ENCODE measurements around the gene ATF4.

Gene ATF4

DNA sequence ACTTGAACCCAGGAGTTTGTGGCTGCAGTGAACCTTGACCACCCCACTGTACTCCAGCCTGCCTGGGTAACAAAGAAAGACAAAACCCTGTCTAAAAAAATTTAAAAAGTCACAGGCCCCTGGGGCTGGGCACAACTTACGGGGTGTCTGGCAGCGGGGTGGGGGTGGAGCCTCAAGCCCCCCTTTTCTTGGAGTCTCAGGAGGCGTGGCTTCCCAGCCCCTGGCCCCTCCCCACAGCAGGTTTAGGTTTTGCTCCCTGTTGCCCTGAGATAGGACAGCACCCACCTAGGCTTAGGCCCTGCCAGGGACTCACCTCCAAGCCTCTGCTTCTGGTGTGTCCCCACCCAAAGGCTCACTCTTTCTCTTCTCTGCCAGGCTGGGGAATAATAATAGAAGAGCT is 41.1 kb upstream of the ATF4 start:
- H3K4me1 Mint-ChIP-seq: peaks cover 13% of the 10 kb centered on the region
- no peak overlapping the region for H3K27ac Mint-ChIP-seq
- DNase-seq: no peak
- H3K4me3 Mint-ChIP-seq: no peak overlapping the region
- H3K27me3 Mint-ChIP-seq (ENCODE audit: low read depth, poor library complexity): peaks cover 3% of the 10 kb centered on the region
- H3K36me3 Mint-ChIP-seq (ENCODE audit: low read depth): no peaks in the 10 kb centered on the region
- no peaks in the 10 kb centered on the region for H3K9me3 Mint-ChIP-seq
- TF ChIP-seq, protein P1, sequence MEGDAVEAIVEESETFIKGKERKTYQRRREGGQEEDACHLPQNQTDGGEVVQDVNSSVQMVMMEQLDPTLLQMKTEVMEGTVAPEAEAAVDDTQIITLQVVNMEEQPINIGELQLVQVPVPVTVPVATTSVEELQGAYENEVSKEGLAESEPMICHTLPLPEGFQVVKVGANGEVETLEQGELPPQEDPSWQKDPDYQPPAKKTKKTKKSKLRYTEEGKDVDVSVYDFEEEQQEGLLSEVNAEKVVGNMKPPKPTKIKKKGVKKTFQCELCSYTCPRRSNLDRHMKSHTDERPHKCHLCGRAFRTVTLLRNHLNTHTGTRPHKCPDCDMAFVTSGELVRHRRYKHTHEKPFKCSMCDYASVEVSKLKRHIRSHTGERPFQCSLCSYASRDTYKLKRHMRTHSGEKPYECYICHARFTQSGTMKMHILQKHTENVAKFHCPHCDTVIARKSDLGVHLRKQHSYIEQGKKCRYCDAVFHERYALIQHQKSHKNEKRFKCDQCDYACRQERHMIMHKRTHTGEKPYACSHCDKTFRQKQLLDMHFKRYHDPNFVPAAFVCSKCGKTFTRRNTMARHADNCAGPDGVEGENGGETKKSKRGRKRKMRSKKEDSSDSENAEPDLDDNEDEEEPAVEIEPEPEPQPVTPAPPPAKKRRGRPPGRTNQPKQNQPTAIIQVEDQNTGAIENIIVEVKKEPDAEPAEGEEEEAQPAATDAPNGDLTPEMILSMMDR (IDR thresholded peaks at IDR 0.05): no peak

DNA sequence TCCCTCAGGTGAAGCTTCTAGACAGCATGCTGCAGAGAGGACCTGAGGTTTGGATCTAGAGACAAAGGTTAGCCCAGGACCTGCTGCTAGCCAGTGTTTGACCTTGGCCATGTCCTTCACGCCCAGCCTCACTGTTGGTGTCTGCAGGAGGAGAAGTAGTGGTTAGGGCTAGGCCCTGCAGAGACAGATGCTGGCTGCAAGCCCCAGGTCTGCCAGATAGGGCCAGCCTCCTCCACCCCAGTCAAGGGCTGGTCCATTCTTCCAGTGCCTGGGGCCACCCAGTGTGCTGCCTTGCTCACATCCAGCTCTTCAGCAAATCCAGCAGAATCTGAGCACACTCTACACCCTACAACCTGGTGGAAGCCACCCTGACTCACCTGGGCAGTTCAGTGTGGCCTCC is 39.8 kb upstream of the ATF4 start:
- peaks cover 3% of the 10 kb centered on the region for H3K27me3 Mint-ChIP-seq (ENCODE audit: low read depth, poor library complexity)
- H3K27ac Mint-ChIP-seq: no peak overlapping the region
- no peak overlapping the region for H3K4me3 Mint-ChIP-seq
- TF ChIP-seq, protein P1 (IDR thresholded peaks at IDR 0.05): no peak
- H3K4me1 Mint-ChIP-seq: peaks cover 9% of the 10 kb centered on the region
- H3K9me3 Mint-ChIP-seq: no peaks in the 10 kb centered on the region
- no peaks in the 10 kb centered on the region for H3K36me3 Mint-ChIP-seq (ENCODE audit: low read depth)
- DNase-seq: no peak

DNA sequence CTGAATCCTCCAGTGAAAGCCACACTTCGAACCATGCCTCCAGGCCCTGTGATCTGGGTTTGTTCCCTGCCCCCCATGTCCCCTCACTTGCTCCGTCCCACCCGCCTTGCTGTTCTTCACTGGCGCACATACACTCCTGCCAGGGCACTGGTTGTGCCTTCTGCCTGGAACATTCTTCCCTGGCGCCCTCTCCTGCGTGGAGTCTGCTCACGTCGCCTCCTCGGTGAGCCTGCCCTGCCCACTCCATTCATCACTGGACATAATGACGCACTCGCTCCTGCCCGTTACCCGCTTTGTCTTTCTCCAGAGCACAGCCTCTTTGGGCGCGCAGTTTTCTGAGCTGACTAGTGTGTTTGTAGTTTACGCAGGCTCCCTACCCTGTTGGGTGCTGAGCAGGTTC is 39.3 kb upstream of the ATF4 start:
- Mint-ChIP-seq H3K27ac (peak overlapping the region; percentile 26), H3K4me1 (peaks cover 4% of the 10 kb centered on the region)

DNA sequence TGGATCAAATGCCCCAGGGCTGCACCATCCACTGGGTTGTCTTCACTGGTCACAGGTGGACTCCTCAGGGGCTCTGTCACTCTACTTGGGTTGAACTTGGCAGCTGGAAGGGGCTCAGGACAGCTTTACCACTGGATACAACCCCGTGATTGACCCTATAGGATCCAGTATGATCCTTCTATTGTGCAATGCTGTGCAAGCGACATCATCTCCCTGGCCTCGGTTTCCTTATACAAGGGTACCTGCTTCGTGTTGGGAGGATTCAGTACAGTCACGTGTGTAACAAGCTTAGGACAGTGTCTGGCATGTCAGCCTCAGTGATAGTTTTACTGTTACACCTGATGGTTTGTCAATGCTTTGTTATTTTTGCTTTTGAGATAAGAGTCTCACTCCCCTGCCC is 38.8 kb upstream of the ATF4 start:
- Mint-ChIP-seq H3K27ac (no peak overlapping the region), H3K27me3 (ENCODE audit: low read depth, poor library complexity) (peaks cover 3% of the 10 kb centered on the region), H3K9me3 (no peaks in the 10 kb centered on the region), H3K4me3 (no peak overlapping the region), H3K4me1 (no peaks in the 10 kb centered on the region), H3K36me3 (ENCODE audit: low read depth) (no peaks in the 10 kb centered on the region)
- no peak for DNase-seq
- TF ChIP-seq, protein P1 (IDR thresholded peaks at IDR 0.05): no peak

More for the DNA sequence above, 39.3 kb upstream of the ATF4 start:
- Mint-ChIP-seq H3K9me3 (no peaks in the 10 kb centered on the region), H3K27me3 (ENCODE audit: low read depth, poor library complexity) (peaks cover 3% of the 10 kb centered on the region), H3K4me3 (no peak overlapping the region), H3K36me3 (ENCODE audit: low read depth) (no peaks in the 10 kb centered on the region)
- TF ChIP-seq, protein P1 (IDR thresholded peaks at IDR 0.05): no peak
- no peak for DNase-seq

DNA sequence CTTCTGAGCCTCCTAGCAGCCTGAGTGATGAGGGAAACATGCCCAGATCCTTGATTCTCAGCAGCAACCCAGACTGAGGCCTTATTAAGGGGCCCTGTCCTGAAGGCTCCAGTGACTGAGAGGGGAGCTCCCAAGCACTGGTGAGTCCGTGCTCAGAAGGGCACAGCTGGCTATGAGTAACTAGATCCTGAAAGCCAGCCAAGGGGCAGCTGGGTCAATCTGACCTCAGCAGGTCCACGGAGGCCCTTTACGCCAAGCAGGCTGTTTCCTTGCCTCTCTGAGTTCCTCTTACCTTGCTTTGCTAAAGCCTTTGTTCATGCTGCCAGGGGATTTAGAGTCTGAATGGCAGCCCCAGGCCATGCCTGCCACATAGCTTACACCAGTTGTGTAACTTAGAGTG is 37.6 kb upstream of the ATF4 start:
- H3K36me3 Mint-ChIP-seq (ENCODE audit: low read depth): no peaks in the 10 kb centered on the region
- H3K9me3 Mint-ChIP-seq: no peaks in the 10 kb centered on the region
- no peak for DNase-seq
- H3K27ac Mint-ChIP-seq: no peak overlapping the region
- no peaks in the 10 kb centered on the region for H3K4me1 Mint-ChIP-seq
- H3K27me3 Mint-ChIP-seq (ENCODE audit: low read depth, poor library complexity): peaks cover 3% of the 10 kb centered on the region
- TF ChIP-seq, protein P1 (IDR thresholded peaks at IDR 0.05): no peak
- no peak overlapping the region for H3K4me3 Mint-ChIP-seq

DNA sequence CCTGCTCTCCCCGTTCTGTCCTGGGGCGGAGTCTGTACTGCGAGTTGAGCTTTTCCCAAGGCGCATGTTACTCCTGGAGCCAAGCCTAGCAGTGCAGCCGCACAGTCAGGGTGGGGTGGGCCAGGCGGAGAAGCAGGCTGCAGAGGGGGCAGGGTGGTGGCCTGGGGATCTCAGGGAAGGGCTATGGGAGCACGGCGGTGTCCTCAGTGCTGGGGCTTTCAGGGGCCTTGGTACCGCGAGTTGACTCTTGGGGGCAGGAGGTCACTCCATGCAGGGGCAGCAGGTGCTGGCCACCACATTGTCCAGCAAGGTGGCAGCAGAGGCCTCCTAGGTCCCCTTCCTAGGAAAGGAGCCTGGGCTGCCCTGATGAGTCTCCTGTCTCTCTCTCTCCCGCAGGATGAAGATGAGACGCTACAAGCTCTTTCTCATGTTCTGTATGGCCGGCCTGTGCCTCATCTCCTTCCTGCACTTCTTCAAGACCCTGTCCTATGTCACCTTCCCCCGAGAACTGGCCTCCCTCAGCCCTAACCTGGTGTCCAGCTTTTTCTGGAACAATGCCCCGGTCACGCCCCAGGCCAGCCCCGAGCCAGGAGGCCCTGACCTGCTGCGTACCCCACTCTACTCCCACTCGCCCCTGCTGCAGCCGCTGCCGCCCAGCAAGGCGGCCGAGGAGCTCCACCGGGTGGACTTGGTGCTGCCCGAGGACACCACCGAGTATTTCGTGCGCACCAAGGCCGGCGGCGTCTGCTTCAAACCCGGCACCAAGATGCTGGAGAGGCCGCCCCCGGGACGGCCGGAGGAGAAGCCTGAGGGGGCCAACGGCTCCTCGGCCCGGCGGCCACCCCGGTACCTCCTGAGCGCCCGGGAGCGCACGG is 33.2 kb upstream of the ATF4 start:
- TF ChIP-seq, protein P1 (IDR thresholded peaks at IDR 0.05): no peak
- Mint-ChIP-seq H3K4me3 (no peak overlapping the region), H3K4me1 (peaks cover 10% of the 10 kb centered on the region), H3K27me3 (ENCODE audit: low read depth, poor library complexity) (no peaks in the 10 kb centered on the region), H3K27ac (peak overlapping the region; percentile 85), H3K9me3 (no peaks in the 10 kb centered on the region), H3K36me3 (ENCODE audit: low read depth) (peaks cover 5% of the 10 kb centered on the region)
- DNase-seq: no peak

All from nephron progenitor cell (in vitro differentiated cells).